K562 (cell line): ENCODE measurements around the gene C1orf105. TPM values are rescaled to one million over a fixed set of nuclear protein-coding genes. Genes with fewer than 3 reads are reported as not detected.
A peak's percentile ranks its signal among the peaks of the same experiment; 100 is the strongest.

Source experiments
- BCL6 ChIP-seq: fragments of 250-450 bp; sonication (Bioruptor Pico); IDR thresholded peaks from 2 replicates; pipeline ENCODE4 v1.4.0; 2020
- CREB3 ChIP-seq: fragments of 450-650 bp; conservative IDR thresholded peaks from 2 replicates; pipeline ENCODE4 v1.6.1; 2016; ENCODE audit warnings: missing genetic modification characterization, low read depth, mild to moderate bottlenecking, missing compliant biosample characterization, moderate library complexity
- DMBX1 ChIP-seq: fragments of 250-450 bp; sonication (Bioruptor Pico); IDR thresholded peaks from 2 replicates; pipeline ENCODE4 v1.8.0; 2022; ENCODE audit warnings: inconsistent platforms, mild to moderate bottlenecking, moderate library complexity, borderline replicate concordance
- E2F8 ChIP-seq: fragments of 450-650 bp; IDR thresholded peaks from 2 replicates; pipeline ENCODE4 v1.7.1; 2018; ENCODE audit warnings: mild to moderate bottlenecking, low read depth; ENCODE audit not compliant: partially characterized antibody
- ELF1 ChIP-seq: fragments of 200-800 bp; sonication (Bioruptor generic); IDR thresholded peaks from 2 replicates; pipeline ENCODE4 v1.6.1; 2016; ENCODE audit warnings: missing genetic modification characterization, missing compliant biosample characterization
- EP400 ChIP-seq: fragments of 450-650 bp; IDR thresholded peaks from 2 replicates; pipeline ENCODE4 v1.6.1; 2017; ENCODE audit warnings: antibody characterized with exemption, mild to moderate bottlenecking, moderate library complexity
- GTF2B ChIP-seq: IDR thresholded peaks from 2 replicates; pipeline ENCODE4 v1.6.1; 2011; ENCODE audit not compliant: insufficient read length; ENCODE audit errors: extremely low read depth
- GTF2F1 ChIP-seq: IDR thresholded peaks from 2 replicates; pipeline ENCODE4 v1.6.1; 2011; ENCODE audit warnings: low read depth, low read length, improper control_type of control experiment
- HMGN3 ChIP-seq: IDR thresholded peaks from 2 replicates; pipeline ENCODE4 v1.6.1; 2011; ENCODE audit warnings: borderline replicate concordance, low read depth, mild to moderate bottlenecking, mixed read lengths, low read length; ENCODE audit not compliant: insufficient read length; ENCODE audit errors: extremely low read depth
- HNRNPK ChIP-seq: fragments of 200-400 bp; formaldehyde crosslinking; IDR thresholded peaks from one replicate; pipeline ENCODE4 v1.6.1; 2018; ENCODE audit warnings: mild to moderate bottlenecking, low read depth, low read length; ENCODE audit not compliant: poor library complexity, severe bottlenecking
- JUNB ChIP-seq: fragments of 450-650 bp; formaldehyde crosslinking; conservative IDR thresholded peaks from 2 replicates; pipeline ENCODE4 v1.4.0; 2020; ENCODE audit warnings: mild to moderate bottlenecking
- RCOR1 ChIP-seq, 2 experiments: IDR thresholded peaks; 2 replicates each; pipeline ENCODE4 v1.6.1; 2012; ENCODE audit warnings: low read depth in 2 of 2, low read length in 2 of 2, borderline replicate concordance in 1 of 2, improper control_type of control experiment in 1 of 2
- SNRNP70 ChIP-seq: fragments of 200-400 bp; formaldehyde crosslinking; optimal IDR thresholded peaks from 2 replicates; pipeline ENCODE3; 2017; ENCODE audit warnings: low read depth, low read length
- STAT5B ChIP-seq: fragments of 250-450 bp; sonication (Bioruptor Pico); IDR thresholded peaks from 2 replicates; pipeline ENCODE4 v1.8.0; 2021; ENCODE audit warnings: mild to moderate bottlenecking, inconsistent platforms
- ZNF12 ChIP-seq: sonication (generic); formaldehyde crosslinking; IDR thresholded peaks from 2 replicates; pipeline ENCODE4 v1.4.0; 2020; ENCODE audit warnings: mild to moderate bottlenecking, missing genetic modification reagents
- ZNF174 ChIP-seq: fragments of 250-450 bp; sonication (Bioruptor Pico); IDR thresholded peaks from 2 replicates; pipeline ENCODE4 v1.4.0; 2020; ENCODE audit warnings: mild to moderate bottlenecking
- ZNF232 ChIP-seq: sonication (generic); formaldehyde crosslinking; IDR thresholded peaks from 2 replicates; pipeline ENCODE4 v1.8.0; 2022; ENCODE audit warnings: mild to moderate bottlenecking, missing genetic modification reagents
- ZNF280A ChIP-seq: fragments of 450-650 bp; IDR thresholded peaks from 2 replicates; pipeline ENCODE4 v1.6.1; 2018; ENCODE audit warnings: mild to moderate bottlenecking, low read depth; ENCODE audit not compliant: partially characterized antibody
- ZNF436 ChIP-seq: fragments of 250-450, 450-650 bp; sonication (Bioruptor Pico); formaldehyde crosslinking; IDR thresholded peaks from 2 replicates; pipeline ENCODE4 v1.7.0; 2020; ENCODE audit warnings: mild to moderate bottlenecking
- ZNF707 ChIP-seq: fragments of 250-450 bp; sonication (Bioruptor Pico); conservative IDR thresholded peaks from 2 replicates; pipeline ENCODE4 v1.8.0; 2022; ENCODE audit warnings: inconsistent platforms, mild to moderate bottlenecking, moderate library complexity
- ZNF778 ChIP-seq: fragments of 450-650 bp; formaldehyde crosslinking; IDR thresholded peaks from 2 replicates; pipeline ENCODE4 v1.4.0; 2020; ENCODE audit warnings: mild to moderate bottlenecking, moderate library complexity
- polyA plus RNA-seq, 8 experiments: library from polyadenylated mRNA; depleted of rRNA in 4 of 8; stranded (reverse) in 5 of 8; unstranded in 3 of 8; fragments of >200 nt; fragmentation: Nextera tagmentation in 2 of 8; fragmentation: Illumina TruSeq in 1 of 8; extraction: Ambion mirVana in 2 of 8; extraction: Trizol in 1 of 8; gene quantifications; 2 replicates each; pipeline versions ENCODE4 v1.2.1 to v1.2.3, GENCODE V29; 2011 to 2014; ENCODE audit warnings: inconsistent platforms in 1 of 8, missing spikeins in 1 of 8
- total RNA-seq, 7 experiments: library from RNA; depleted of rRNA in 6 of 7; stranded (reverse); fragments of >200 nt in 6 of 7; fragmentation: Illumina TruSeq in 2 of 7; extraction: Trizol in 2 of 7; gene quantifications; 2 replicates each; pipeline versions ENCODE4 v1.2.1 to v1.2.3, GENCODE V29; 2011 to 2021; ENCODE audit warnings: low replicate concordance in 1 of 7

Gene C1orf105
- total and polyA plus RNA-seq, 9 of the 15 experiments (the other 6 are each of a cell fraction or from before 2014, with no cell fraction given), result 0.08 TPM; not detected in 8

DNA sequence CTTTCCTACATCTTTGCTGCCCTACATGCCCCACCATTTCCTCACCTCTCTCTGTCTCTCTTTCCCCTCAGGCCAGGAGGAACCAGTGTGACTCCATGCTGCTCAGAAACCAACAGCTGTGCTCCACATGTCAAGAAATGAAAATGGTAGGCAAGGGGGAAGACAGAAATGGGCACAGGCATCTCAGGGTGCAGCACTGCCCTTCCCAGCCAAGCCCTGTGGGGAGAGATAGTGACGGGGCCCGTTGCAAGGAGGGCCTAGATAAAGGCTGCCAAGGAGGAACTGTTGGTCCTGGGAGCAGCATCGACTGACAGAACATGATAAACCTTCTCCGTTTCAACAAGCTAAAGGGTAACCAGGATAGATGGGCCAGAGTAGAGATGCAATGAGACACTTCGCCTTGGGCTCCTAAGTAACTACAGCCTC, 35.9 kb downstream of the C1orf105 start (continued):
- TF ChIP-seq ZNF232, result no peak
- no peak for TF ChIP-seq ELF1 (tag)
- TF ChIP-seq SNRNP70, result no peak
- no peak for TF ChIP-seq BCL6 (CRISPR knock-in tag)
- TF ChIP-seq HMGN3, result no peak
- no peak for TF ChIP-seq STAT5B (CRISPR knock-in tag)
- TF ChIP-seq HNRNPK, result no peak
- no peak for TF ChIP-seq ZNF12 (CRISPR knock-in tag)
- TF ChIP-seq DMBX1, result peak; percentile 95
- TF ChIP-seq ZNF778 (CRISPR knock-in tag), result no peak
- no peak for TF ChIP-seq ZNF280A
- no peak for TF ChIP-seq JUNB (CRISPR knock-in tag)
- no peak for TF ChIP-seq ZNF174
- no peak for TF ChIP-seq GTF2B
- TF ChIP-seq EP400, result peak; percentile 17; the same call in 1 of the 2 replicates
- no peak for TF ChIP-seq E2F8
- TF ChIP-seq ZNF707 (CRISPR knock-in tag), result no peak
- no peak for TF ChIP-seq GTF2F1
- no peak for TF ChIP-seq ZNF436 (CRISPR knock-in tag)
- TF ChIP-seq CREB3 (tag), result peak; percentile 96
- TF ChIP-seq RCOR1 (IDR thresholded peaks at IDR 0.05; ENCODE audit: borderline replicate concordance in 1 of 2, low read depth in 2 of 2, low read length in 2 of 2), result peak; percentile 77 to 90; a peak in 3 of 4 replicates
